CD14-positive monocyte (primary cell): ENCODE results near the gene DUOXA1. TPM values are rescaled to one million over a fixed set of nuclear protein-coding genes. Genes with fewer than 3 reads are reported as not detected.

Source experiments
- DNase-seq, 3 donors: peaks; one replicate each; pipeline ENCODE4 v3.0.0-alpha.2; 2011 to 2022
- H2AFZ ChIP-seq: 2 replicates; pipeline ENCODE4 v1.6.0; 2012; ENCODE audit warnings: mild to moderate bottlenecking, low read depth, low read length, inconsistent platforms; ENCODE audit not compliant: insufficient read depth, poor library complexity, severe bottlenecking
- H3K27ac ChIP-seq, 2 donors: 1 replicate in 1 of 2; 2 replicates in 1 of 2; pipeline ENCODE4 v1.5.1; 2012 to 2013; ENCODE audit warnings: low read length in 2 of 2, control low read depth in 1 of 2, inconsistent platforms in 1 of 2, low read depth in 1 of 2, mild to moderate bottlenecking in 1 of 2
- H3K27me3 ChIP-seq, 2 donors: one replicate each; pipeline versions ENCODE4 v1.6.0 to v1.6.1; 2011 to 2013; ENCODE audit warnings: low read length in 2 of 2; ENCODE audit not compliant: control insufficient read depth in 2 of 2, insufficient read depth in 2 of 2
- H3K36me3 ChIP-seq, 2 donors: replicated peaks in 1 of 2; 1 replicate in 1 of 2; 2 replicates in 1 of 2; pipeline versions ENCODE4 v1.5.1 to v1.6.1; 2012 to 2013; ENCODE audit warnings: low read length in 2 of 2, control low read depth in 1 of 2, inconsistent platforms in 1 of 2, mild to moderate bottlenecking in 1 of 2; ENCODE audit not compliant: insufficient read depth in 2 of 2, control insufficient read depth in 1 of 2
- H3K4me1 ChIP-seq, 2 donors: 1 replicate in 1 of 2; 2 replicates in 1 of 2; pipeline versions ENCODE4 v1.5.1 to v1.6.1; 2012 to 2013; ENCODE audit warnings: low read length in 2 of 2, control low read depth in 1 of 2, inconsistent platforms in 1 of 2, mild to moderate bottlenecking in 1 of 2, moderate library complexity in 1 of 2; ENCODE audit not compliant: insufficient read depth in 2 of 2, control insufficient read depth in 1 of 2
- H3K4me2 ChIP-seq: replicated peaks from 2 replicates; pipeline ENCODE3; 2012; ENCODE audit warnings: low read length, moderate library complexity, mild to moderate bottlenecking; ENCODE audit not compliant: poor library complexity, severe bottlenecking; ENCODE audit errors: extremely low read depth
- H3K4me3 ChIP-seq, 3 experiments: fragments of 200-600 bp in 1 of 3; sonication (generic) in 1 of 3; replicated peaks in 1 of 3; 1 replicate in 2 of 3; 2 replicates in 1 of 3; pipeline ENCODE4 v1.5.1; 2011 to 2013; ENCODE audit warnings: low read length in 3 of 3, mild to moderate bottlenecking in 3 of 3, control low read depth in 2 of 3, low read depth in 2 of 3, inconsistent platforms in 1 of 3, moderate library complexity in 1 of 3
- H3K79me2 ChIP-seq: 2 replicates; pipeline ENCODE4 v1.6.0; 2012; ENCODE audit warnings: mild to moderate bottlenecking, control low read depth, inconsistent platforms, low read length, moderate library complexity; ENCODE audit not compliant: insufficient read depth
- H3K9ac ChIP-seq: 2 replicates; pipeline ENCODE4 v1.6.0; 2017; ENCODE audit warnings: low read length, mild to moderate bottlenecking; ENCODE audit not compliant: insufficient read depth, poor library complexity, severe bottlenecking
- H3K9me3 ChIP-seq, 2 donors: replicated peaks in 1 of 2; 1 replicate in 1 of 2; 2 replicates in 1 of 2; pipeline versions ENCODE4 v1.5.1 to v1.6.1; 2012 to 2013; ENCODE audit warnings: low read length in 2 of 2, control low read depth in 1 of 2; ENCODE audit not compliant: control insufficient read depth in 1 of 2, insufficient read depth in 1 of 2
- H4K20me1 ChIP-seq: 2 replicates; pipeline ENCODE4 v1.6.0; 2012; ENCODE audit warnings: mild to moderate bottlenecking, low read length, control low read depth, moderate library complexity; ENCODE audit not compliant: insufficient read depth
- H3K27ac Mint-ChIP-seq, 7 donors: one replicate each; pipeline ENCODE4 v1.8.0; 2020; ENCODE audit warnings: mild to moderate bottlenecking in 7 of 7, mixed read lengths in 7 of 7, moderate library complexity in 6 of 7, inconsistent platforms in 2 of 7
- H3K27me3 Mint-ChIP-seq, 3 donors: one replicate each; pipeline ENCODE4 v1.8.0; 2021 to 2022; ENCODE audit warnings: low read depth in 3 of 3, mild to moderate bottlenecking in 3 of 3, mixed read lengths in 3 of 3, moderate library complexity in 3 of 3, inconsistent platforms in 1 of 3
- H3K36me3 Mint-ChIP-seq, 2 donors: one replicate each; pipeline ENCODE4 v1.8.0; 2020; ENCODE audit warnings: mixed read lengths in 2 of 2, inconsistent platforms in 1 of 2, mild to moderate bottlenecking in 1 of 2
- H3K4me1 Mint-ChIP-seq: one replicate; pipeline ENCODE4 v1.8.0; 2020; ENCODE audit warnings: mild to moderate bottlenecking, mixed read lengths
- H3K4me3 Mint-ChIP-seq, 2 donors: one replicate each; pipeline ENCODE4 v1.8.0; 2020; ENCODE audit warnings: mild to moderate bottlenecking in 2 of 2, mixed read lengths in 2 of 2, moderate library complexity in 1 of 2
- H3K9me3 Mint-ChIP-seq, 7 donors: one replicate each; pipeline ENCODE4 v1.8.0; 2020 to 2022; ENCODE audit warnings: mixed read lengths in 7 of 7, mild to moderate bottlenecking in 6 of 7, moderate library complexity in 6 of 7, inconsistent platforms in 2 of 7
- WGBS: methylation state at CpG from one replicate; pipeline ENCODE4 v1.1.5; 2013; ENCODE audit warnings: missing lambda C conversion rate; ENCODE audit not compliant: insufficient coverage; 5-methylcytosine and 5-hydroxymethylcytosine counted together
- intact Hi-C, 2 donors: fragments of 100-400 bp; cut with micrococcal nuclease; formaldehyde crosslinking; loops; one replicate each; pipeline versions ENCODE4 v1.15.0 to v1.15.1; 2023
- polyA plus RNA-seq, 3 donors: library from polyadenylated mRNA; depleted of rRNA in 1 of 3; unstranded in 2 of 3; stranded (reverse) in 1 of 3; fragments of 300-500 nt in 2 of 3; fragments of >200 nt in 1 of 3; fragmentation: Illumina TruSeq in 2 of 3; gene quantifications; 1 replicate in 2 of 3; 2 replicates in 1 of 3; pipeline ENCODE4 v1.2.3, GENCODE V29; 2012 to 2021
- TF ChIP-seq, protein P1 (sequence below): fragments of 200-600 bp; IDR thresholded peaks from one replicate; pipeline ENCODE4 v1.8.0; 2022; ENCODE audit warnings: antibody characterized with exemption, mild to moderate bottlenecking

DUOXA1 gene
- polyA plus RNA-seq, 3 donors = not detected

DNA sequence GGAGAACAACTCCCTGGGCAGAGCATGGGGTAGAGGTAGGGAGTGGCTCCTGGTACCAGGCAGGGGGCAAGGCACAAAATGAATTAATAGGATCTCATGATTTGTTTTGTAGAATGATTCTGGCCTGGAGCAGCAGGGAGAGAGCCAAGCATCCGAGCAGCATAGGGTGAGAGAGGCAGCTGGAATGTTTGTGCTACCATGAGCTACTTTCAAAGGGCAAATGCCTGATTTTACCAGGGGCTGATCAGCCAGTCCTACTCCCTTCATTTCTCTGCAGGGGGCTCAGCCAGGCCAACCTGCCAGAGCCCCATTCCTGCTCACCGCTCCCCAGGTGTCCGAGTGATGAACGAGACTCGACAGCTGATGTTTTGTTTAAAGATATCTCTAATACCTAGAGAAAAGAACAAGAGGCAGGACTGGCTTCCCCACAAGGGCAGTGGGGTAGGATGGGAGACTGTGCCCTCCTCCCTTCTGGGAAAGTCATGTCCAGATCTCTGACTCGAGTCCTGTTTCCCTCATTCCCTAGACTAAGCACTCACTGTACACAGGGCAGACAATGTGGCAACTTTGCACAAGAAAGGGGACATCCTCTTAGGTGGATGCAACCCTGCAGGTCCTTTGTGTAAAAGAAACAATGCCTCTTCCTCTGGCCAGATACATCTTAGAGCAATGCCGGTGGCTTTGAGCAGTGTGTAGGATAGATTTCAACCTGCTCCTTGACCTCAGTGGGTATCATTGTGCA, 28.6 kb downstream of the DUOXA1 start:
- Histone ChIP-seq H3K9me3 (no peaks in the 10 kb centered on the region), H3K36me3 (no peaks in the 10 kb centered on the region), H3K27ac (no peak overlapping the region), H3K79me2 (no peaks in the 10 kb centered on the region), H2AFZ (no peak overlapping the region), H4K20me1 (no peaks in the 10 kb centered on the region), H3K9ac (no peak overlapping the region), H3K27me3 (no peaks in the 10 kb centered on the region), H3K4me3 (no peak overlapping the region), H3K4me1 (no peaks in the 10 kb centered on the region), H3K4me2 (no peak overlapping the region)
- H3K4me3 Mint-ChIP-seq = peak overlapping the region in 1 of 2 donors; percentile 33
- no peak for DNase-seq
- H3K4me1 Mint-ChIP-seq = no peaks in the 10 kb centered on the region
- H3K27me3 Mint-ChIP-seq = peaks cover 5 to 9% (median 9%) of the 10 kb centered on the region in 3 donors
- H3K36me3 Mint-ChIP-seq = no peaks in the 10 kb centered on the region
- intact Hi-C loops = no loop called here
- peaks cover 0 to 2% (median 0%) of the 10 kb centered on the region in 7 donors for H3K9me3 Mint-ChIP-seq
- WGBS = no CpG with 5 or more reads among the region's 7 CpGs
- H3K27ac Mint-ChIP-seq = no peak overlapping the region
- TF ChIP-seq, protein P1, sequence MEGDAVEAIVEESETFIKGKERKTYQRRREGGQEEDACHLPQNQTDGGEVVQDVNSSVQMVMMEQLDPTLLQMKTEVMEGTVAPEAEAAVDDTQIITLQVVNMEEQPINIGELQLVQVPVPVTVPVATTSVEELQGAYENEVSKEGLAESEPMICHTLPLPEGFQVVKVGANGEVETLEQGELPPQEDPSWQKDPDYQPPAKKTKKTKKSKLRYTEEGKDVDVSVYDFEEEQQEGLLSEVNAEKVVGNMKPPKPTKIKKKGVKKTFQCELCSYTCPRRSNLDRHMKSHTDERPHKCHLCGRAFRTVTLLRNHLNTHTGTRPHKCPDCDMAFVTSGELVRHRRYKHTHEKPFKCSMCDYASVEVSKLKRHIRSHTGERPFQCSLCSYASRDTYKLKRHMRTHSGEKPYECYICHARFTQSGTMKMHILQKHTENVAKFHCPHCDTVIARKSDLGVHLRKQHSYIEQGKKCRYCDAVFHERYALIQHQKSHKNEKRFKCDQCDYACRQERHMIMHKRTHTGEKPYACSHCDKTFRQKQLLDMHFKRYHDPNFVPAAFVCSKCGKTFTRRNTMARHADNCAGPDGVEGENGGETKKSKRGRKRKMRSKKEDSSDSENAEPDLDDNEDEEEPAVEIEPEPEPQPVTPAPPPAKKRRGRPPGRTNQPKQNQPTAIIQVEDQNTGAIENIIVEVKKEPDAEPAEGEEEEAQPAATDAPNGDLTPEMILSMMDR = no peak

DNA sequence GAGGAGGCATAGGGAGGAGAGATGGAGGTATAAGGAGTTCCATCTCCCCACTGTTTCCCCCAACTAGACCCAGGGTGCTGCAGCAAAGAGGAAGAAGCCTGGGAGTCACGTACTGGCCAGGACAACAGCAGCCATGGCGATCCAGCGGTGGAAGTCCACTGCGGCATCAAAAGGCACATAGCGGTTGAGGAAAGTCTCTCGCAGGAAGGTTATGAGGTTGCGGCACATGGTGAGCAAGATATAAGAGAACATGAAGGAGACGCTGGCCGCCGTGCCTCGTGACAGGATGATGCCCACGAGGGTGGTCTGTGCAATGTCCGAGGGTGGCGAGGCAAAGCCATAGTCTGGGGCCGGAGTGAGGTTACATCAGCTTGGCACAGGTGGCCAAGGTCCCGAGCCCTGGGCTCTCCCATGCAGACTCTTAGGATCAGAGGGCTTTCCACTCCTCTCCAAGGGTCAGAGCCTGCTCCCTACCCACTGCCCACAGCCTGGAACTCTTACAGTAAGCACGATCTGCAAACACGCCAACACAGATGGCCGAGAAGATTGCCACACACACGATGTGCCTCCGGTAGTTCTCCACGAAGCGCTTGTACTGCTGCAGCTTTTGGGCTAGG, 30.0 kb downstream of the DUOXA1 start:
- Histone ChIP-seq H3K9ac (no peak overlapping the region), H3K27me3 (no peaks in the 10 kb centered on the region), H3K9me3 (no peaks in the 10 kb centered on the region), H3K36me3 (no peaks in the 10 kb centered on the region), H4K20me1 (no peaks in the 10 kb centered on the region), H3K27ac (no peak overlapping the region), H3K79me2 (no peaks in the 10 kb centered on the region), H2AFZ (no peak overlapping the region), H3K4me1 (no peaks in the 10 kb centered on the region), H3K4me3 (no peak overlapping the region), H3K4me2 (no peak overlapping the region)
- peaks cover 0 to 2% (median 0%) of the 10 kb centered on the region in 7 donors for H3K9me3 Mint-ChIP-seq
- H3K27ac Mint-ChIP-seq = no peak overlapping the region
- intact Hi-C loops = no loop called here
- no peak overlapping the region for H3K4me3 Mint-ChIP-seq
- DNase-seq = no peak
- no peaks in the 10 kb centered on the region for H3K4me1 Mint-ChIP-seq
- H3K27me3 Mint-ChIP-seq = peaks cover 1 to 9% (median 8%) of the 10 kb centered on the region in 3 donors
- TF ChIP-seq, protein P1 = no peak
- 85% methylated on average over 23 of the region's 23 CpGs for WGBS
- no peaks in the 10 kb centered on the region for H3K36me3 Mint-ChIP-seq
